Right lobe of liver (tissue), 4 donors: ENCODE results near the gene CAPN10.

Source experiments
- CTCF ChIP-seq, 4 donors: fragments of 200-600 bp in 3 of 4; fragments of 450-650 bp in 1 of 4; IDR thresholded peaks; one replicate each; pipeline versions ENCODE4 v1.5.1 to v1.8.0; 2016 to 2022; ENCODE audit warnings: antibody characterized with exemption in 4 of 4, mild to moderate bottlenecking in 2 of 4
- POLR2A ChIP-seq: fragments of 450-650 bp; IDR thresholded peaks from one replicate; pipeline ENCODE4 v1.6.1; 2017; ENCODE audit warnings: antibody characterized with exemption, mild to moderate bottlenecking
- donor health status: DM: no; HTN: no; CAD: no.
- donor health status: DM: no; HTN: no; CAD: no.
- donor health status: DM: no; HTN: yes; CAD: no.

DNA sequence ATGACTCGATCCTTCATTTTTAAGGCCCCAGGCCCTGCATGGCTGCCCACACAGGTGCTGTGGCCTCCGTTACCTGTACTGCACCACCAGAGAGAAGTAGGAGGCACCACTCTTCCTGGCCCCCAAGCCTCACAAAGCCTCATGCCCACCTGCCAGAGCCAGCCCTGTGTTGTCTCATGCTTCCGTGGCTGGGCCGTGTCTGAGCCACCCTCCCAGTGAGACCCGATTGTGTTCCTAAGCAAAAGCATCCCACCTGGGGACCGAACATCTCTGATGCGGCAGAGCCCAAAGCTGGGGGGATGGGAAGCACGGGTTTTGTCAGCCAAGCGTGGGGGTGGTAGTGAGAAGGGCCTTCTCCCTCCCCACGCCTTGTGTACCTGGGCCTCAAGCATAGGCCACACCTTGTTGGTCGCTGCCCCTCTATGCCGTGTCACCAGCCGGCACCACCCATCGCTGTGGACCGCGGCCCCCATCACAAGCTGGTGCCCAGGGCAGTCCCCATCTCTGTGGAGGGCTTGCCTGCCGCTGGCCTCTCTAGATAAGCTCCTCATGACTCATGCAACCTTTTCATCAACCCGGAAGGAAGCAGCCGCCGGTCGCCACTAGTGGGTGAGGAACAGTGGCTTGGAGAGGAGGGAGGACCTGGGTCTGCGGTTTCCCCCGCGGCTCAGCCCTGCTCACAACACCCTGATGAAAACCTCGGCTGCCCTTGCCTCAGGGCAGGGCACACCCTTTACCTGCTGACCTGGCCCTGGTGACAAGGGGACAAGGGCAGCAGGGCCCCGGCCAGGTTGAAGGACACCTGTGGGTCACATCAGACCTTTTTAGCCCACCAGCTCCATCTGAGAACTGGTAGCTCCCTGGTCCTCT lies 21.0 kb upstream of the CAPN10 start:
- no peak for TF ChIP-seq CTCF (IDR thresholded peaks at IDR 0.05)
- TF ChIP-seq POLR2A, result no peak
